GM19324 (cell line): ENCODE data around the gene KCTD20.

ENCODE experiments used
- ATAC-seq: cut with Tn5 transposase; IDR thresholded peaks from one replicate; pipeline ENCODE4 v1.9.1; 2021; ENCODE audit warnings: mild to moderate bottlenecking, moderate library complexity; ENCODE audit not compliant: unreplicated experiment, low FRiP score

KCTD20 gene

GRCh38 chr6:36523936-36524499, 81.2 kb downstream of the KCTD20 start:
- no peak for ATAC-seq

- no peak for ATAC-seq
Observed at GRCh38 chr6:36524871-36525270, 82.1 kb downstream of the KCTD20 start.

GRCh38 chr6:36525346-36525745, 82.5 kb downstream of the KCTD20 start:
- no peak for ATAC-seq

DNA sequence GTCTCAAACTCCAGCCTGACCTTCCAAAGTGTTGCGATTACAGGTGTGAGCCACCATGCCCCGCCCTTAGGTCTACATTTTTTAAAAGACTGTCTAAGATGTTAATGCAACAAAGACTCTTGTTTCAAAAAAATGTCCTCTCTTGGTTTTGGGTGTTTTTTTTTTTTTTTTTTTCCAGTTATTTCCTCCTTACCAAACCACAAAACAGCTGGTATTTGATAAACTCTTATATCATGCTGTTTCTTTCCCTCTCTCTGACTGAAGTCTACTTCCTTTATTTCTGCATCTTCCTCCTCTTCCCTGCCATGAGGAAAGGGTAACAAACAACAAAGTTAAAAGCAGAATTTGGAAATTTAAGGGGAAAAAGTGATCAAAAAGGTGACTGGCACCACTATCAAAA, 83.3 kb downstream of the KCTD20 start:
- ATAC-seq, result no peak

DNA sequence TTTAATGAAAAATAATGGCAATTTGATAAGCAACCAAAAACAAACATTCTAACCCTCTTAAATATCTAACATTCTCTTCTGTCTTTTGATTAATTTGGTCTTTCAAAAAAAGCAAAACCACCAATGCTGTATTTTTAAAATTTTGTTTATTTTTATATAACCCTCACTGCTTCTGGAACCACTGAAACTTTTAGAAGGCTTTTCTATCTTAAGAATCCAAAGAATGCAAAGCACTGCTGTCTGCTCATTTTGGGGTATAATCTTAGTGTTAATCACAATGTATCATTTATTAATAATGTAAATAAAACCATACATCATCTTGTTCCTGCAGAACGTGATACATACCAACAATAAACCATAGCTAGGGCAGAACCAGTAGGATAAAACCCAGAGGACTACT, 90.5 kb downstream of the KCTD20 start:
- ATAC-seq, result no peak

DNA sequence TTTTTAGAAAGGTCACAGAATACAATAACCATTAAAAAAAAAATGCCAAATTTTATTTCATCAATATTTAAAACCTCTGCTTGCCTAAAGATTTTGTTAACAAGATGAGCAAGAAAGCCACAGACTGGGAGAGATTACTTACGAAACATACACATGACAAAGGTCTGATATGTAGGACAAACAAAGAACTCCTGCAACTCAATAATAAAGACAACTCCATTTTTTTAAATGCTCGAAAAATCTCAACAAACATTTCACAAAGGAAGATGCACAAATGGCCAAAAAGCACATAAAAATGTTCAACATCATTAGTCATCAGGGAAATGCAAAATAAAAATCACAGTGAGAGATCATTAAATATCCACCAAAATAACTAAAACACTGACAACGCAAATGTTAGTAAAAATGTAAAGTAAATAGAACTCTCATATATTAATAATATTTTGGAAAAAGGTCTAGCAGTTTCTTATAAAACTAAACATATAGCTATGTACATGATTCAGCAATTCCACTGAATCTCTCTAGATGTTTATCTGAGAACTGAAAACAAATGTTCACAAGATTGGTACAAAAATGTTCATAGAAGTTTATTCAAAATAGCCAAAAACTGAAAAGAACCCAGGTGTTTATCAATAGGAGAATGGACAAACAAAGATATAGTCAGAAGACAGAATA, 94.2 kb downstream of the KCTD20 start:
- ATAC-seq, result no peak

- no peak for ATAC-seq
Observed at GRCh38 chr6:36539814-36540568, 97.2 kb downstream of the KCTD20 start.
